Smooth muscle cell (in vitro differentiated cells): Measurements from ENCODE around the gene TLE2. TPM values are rescaled to one million over a fixed set of nuclear protein-coding genes. Genes with fewer than 3 reads are reported as not detected.

ENCODE experiments used
- DNase-seq: peaks from one replicate; lab custom pipeline; 2025; ENCODE audit not compliant: unreplicated experiment; lab: John Stamatoyannopoulos, UW
- H2AFZ ChIP-seq: fragments of 200-600 bp; sonication (generic); 2 replicates; pipeline ENCODE4 v1.6.0; 2016; ENCODE audit warnings: antibody characterized with exemption, low read depth, mild to moderate bottlenecking
- H3F3A ChIP-seq: fragments of 200-600 bp; sonication (generic); 2 replicates; pipeline ENCODE4 v1.6.0; 2017; ENCODE audit warnings: antibody characterized with exemption, low read depth
- H3K27ac ChIP-seq: fragments of 200-600 bp; sonication (generic); 2 replicates; pipeline ENCODE4 v1.5.1; 2016; ENCODE audit warnings: low read depth, mild to moderate bottlenecking
- H3K27me3 ChIP-seq: fragments of 200-600 bp; sonication (generic); 2 replicates; pipeline ENCODE4 v1.6.1; 2016; ENCODE audit warnings: low read depth, mild to moderate bottlenecking
- H3K36me3 ChIP-seq: fragments of 200-600 bp; sonication (generic); 2 replicates; pipeline ENCODE4 v1.5.1; 2016; ENCODE audit warnings: low read depth
- H3K4me1 ChIP-seq: fragments of 200-600 bp; sonication (generic); 2 replicates; pipeline ENCODE4 v1.5.1; 2016; ENCODE audit warnings: low read depth
- H3K4me2 ChIP-seq: fragments of 200-600 bp; sonication (generic); 2 replicates; pipeline ENCODE4 v1.6.0; 2016; ENCODE audit warnings: mild to moderate bottlenecking
- H3K4me3 ChIP-seq: fragments of 200-600 bp; sonication (generic); 2 replicates; pipeline ENCODE4 v1.5.1; 2016; ENCODE audit warnings: mild to moderate bottlenecking
- H3K79me2 ChIP-seq: fragments of 200-600 bp; sonication (generic); 2 replicates; pipeline ENCODE4 v1.6.0; 2016; ENCODE audit warnings: low read depth, mild to moderate bottlenecking
- H3K9ac ChIP-seq: fragments of 200-600 bp; sonication (generic); 2 replicates; pipeline ENCODE4 v1.6.0; 2016; ENCODE audit warnings: low read depth
- H3K9me3 ChIP-seq: fragments of 200-600 bp; sonication (generic); replicated peaks from 2 replicates; pipeline ENCODE4 v1.5.1; 2016; ENCODE audit warnings: low read depth
- H4K20me1 ChIP-seq: fragments of 200-600 bp; sonication (generic); 2 replicates; pipeline ENCODE4 v1.6.0; 2016; ENCODE audit warnings: low read depth
- CTCF ChIP-seq: fragments of 200-600 bp; sonication (generic); IDR thresholded peaks from 2 replicates; pipeline ENCODE4 v1.5.1; 2017; ENCODE audit warnings: borderline replicate concordance, mild to moderate bottlenecking, antibody characterized with exemption; ENCODE audit not compliant: insufficient read depth, poor library complexity, severe bottlenecking
- WGBS: methylation state at CpG from one replicate; pipeline ENCODE4 v1.1.7; 2016; ENCODE audit warnings: low lambda C conversion rate; 5-methylcytosine and 5-hydroxymethylcytosine counted together
- polyA plus RNA-seq: library from polyadenylated mRNA; unstranded; fragments of >200 nt; fragmentation: Nextera tagmentation; extraction: Ambion mirVana; gene quantifications from 2 replicates; pipeline ENCODE4 v1.2.1, GENCODE V29; 2016
- total RNA-seq: library from RNA; depleted of rRNA; stranded (reverse); fragments of >200 nt; gene quantifications from 2 replicates; pipeline ENCODE4 v1.2.3, GENCODE V29; 2014

The TLE2 gene
- total and polyA plus RNA-seq, 2 experiments from 2014 or later, result 7.1 to 14.9 TPM

- no peak overlapping the region for H3K4me2 ChIP-seq
- DNase-seq, result no peak
- no peaks in the 10 kb centered on the region for H3K27me3 ChIP-seq
- H3K9ac ChIP-seq, result no peak overlapping the region
- no peaks in the 10 kb centered on the region for H4K20me1 ChIP-seq
- no peak for TF ChIP-seq CTCF
- WGBS, result 93% methylated on average over 7 of the region's 7 CpGs
- H3F3A ChIP-seq, result no peaks in the 10 kb centered on the region
- H3K36me3 ChIP-seq, result no peaks in the 10 kb centered on the region
- no peaks in the 10 kb centered on the region for H3K4me1 ChIP-seq
- no peaks in the 10 kb centered on the region for H3K79me2 ChIP-seq
- H3K27ac ChIP-seq, result no peak overlapping the region
- H2AFZ ChIP-seq, result no peak overlapping the region
- H3K9me3 ChIP-seq, result no peaks in the 10 kb centered on the region
- no peak overlapping the region for H3K4me3 ChIP-seq
These were observed 11.2 kb downstream of the TLE2 start for GRCh38 chr19:3017923-3018322.

DNA sequence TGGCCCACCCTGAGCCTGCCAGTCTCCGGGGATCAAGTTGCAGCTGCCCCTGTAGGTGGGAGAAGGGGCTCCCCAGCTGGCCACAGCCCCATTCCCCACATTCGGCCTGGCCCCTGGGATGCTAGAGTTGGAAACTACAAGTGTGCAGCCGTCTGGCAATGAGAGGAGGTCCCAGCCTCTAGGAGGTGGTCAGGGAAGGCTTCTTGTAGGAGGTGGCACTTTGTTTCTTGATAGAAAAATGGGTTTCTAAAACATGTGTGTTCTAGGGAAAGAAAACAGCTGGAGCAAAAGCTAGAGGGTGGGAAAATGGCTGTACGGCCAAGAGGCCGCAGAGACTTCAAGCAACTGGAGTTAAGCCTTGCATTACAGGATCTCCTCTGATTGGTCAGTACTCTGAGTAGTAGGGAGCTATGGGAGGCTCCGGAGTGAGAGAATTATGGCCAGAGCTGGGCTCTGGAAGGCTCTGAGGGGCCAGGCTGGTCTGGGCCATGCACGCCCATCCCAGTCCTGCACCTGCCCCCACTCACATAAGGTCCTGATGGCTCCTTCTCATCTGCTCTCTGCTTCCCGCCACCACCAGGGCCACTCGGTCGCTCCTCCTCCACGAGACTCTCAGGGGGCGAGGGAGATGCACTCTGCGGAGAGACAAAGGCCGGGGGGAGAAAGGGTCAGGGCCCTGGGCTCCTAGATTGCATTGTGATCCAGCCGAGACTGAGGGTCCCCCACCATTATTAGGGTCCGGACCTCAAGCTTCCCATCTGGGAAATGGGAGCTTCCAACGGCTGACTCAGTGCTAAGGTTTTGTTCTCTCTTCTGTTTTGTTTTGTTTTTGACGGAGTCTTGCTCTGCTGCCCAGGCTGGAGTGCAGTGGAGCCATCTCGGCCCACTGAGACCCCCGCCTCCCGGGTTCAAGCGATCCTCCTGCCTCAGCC, 13.7 kb downstream of the TLE2 start:
- H3K79me2 ChIP-seq, result no peaks in the 10 kb centered on the region
- no peaks in the 10 kb centered on the region for H3K36me3 ChIP-seq
- no peak overlapping the region for H2AFZ ChIP-seq
- no peaks in the 10 kb centered on the region for H3K9me3 ChIP-seq
- H3K9ac ChIP-seq, result no peak overlapping the region
- H3K4me3 ChIP-seq, result no peak overlapping the region
- H3K4me1 ChIP-seq, result no peaks in the 10 kb centered on the region
- H3F3A ChIP-seq, result no peaks in the 10 kb centered on the region
- H3K4me2 ChIP-seq, result no peak overlapping the region
- H3K27me3 ChIP-seq, result no peaks in the 10 kb centered on the region
- 94% methylated on average over 21 of the region's 22 CpGs for WGBS
- H4K20me1 ChIP-seq, result no peaks in the 10 kb centered on the region
- no peak for TF ChIP-seq CTCF
- H3K27ac ChIP-seq, result no peak overlapping the region
- DNase-seq, result no peak

GRCh38 chr19:3014135-3014534, 14.9 kb downstream of the TLE2 start:
- Histone ChIP-seq H3K36me3 (no peaks in the 10 kb centered on the region), H3K27me3 (no peaks in the 10 kb centered on the region), H3K79me2 (no peaks in the 10 kb centered on the region), H3K9ac (no peak overlapping the region), H3K4me2 (no peak overlapping the region), H4K20me1 (no peaks in the 10 kb centered on the region), H3K27ac (no peak overlapping the region), H3K4me1 (no peaks in the 10 kb centered on the region), H3K9me3 (no peaks in the 10 kb centered on the region), H3F3A (no peaks in the 10 kb centered on the region), H3K4me3 (no peak overlapping the region), H2AFZ (no peak overlapping the region)
- no peak for DNase-seq
- TF ChIP-seq CTCF, result no peak
- WGBS, result 96% methylated on average over 8 of the region's 8 CpGs
